HG03025 (cell line): ENCODE results near the gene WDR19.
"Not testable (repeated sequence)": the region's sequence is repeated elsewhere in the genome, so short reads cannot be mapped to it uniquely, and the experiment has no call there.

ENCODE experiments used
- ATAC-seq: cut with Tn5 transposase; IDR thresholded peaks from one replicate; pipeline ENCODE4 v1.9.1; 2021; ENCODE audit warnings: mild to moderate bottlenecking, moderate library complexity; ENCODE audit not compliant: unreplicated experiment, low FRiP score

The WDR19 gene

DNA sequence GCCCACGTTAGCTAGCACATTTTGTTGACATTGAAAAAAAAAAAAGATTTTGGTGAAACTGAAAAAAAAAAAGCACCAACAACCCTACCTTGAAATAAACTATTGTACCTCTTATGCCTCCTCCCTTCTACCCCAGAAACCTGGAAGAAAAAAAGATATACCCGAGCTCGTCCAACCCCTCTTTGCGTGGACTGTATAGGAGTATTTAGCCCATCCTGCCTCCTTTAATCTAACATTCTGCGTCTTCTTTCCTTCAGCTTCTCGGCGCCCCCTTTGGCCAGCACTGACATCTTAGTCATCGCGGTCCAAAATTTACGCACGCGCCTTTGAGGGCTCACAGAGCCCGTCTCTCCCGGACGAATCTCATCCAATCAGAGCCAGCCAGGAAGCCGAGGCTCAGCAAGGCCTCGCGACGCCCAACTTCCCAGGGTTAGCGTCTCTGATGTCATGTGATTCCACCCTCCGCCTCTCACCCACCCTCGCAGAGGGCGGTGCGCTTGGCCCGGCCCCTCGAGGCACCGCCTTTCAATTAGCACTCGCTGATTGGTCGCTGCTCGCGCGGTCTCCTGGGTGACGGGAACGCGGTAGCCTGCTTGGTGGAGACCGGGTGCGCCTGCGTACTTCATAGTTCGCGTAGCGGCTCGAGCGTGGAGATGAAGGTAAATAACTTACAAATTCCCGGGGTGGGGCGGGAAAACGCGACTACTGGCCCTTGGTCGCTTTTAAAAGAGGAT lies at the start of gene WDR19:
Gene WDR19, plus strand, starts transcription at position 625 of the 734 bp plus-strand sequence. Its CDS starts 29 bp downstream, at position 654.
- peak; percentile 98 for ATAC-seq

DNA sequence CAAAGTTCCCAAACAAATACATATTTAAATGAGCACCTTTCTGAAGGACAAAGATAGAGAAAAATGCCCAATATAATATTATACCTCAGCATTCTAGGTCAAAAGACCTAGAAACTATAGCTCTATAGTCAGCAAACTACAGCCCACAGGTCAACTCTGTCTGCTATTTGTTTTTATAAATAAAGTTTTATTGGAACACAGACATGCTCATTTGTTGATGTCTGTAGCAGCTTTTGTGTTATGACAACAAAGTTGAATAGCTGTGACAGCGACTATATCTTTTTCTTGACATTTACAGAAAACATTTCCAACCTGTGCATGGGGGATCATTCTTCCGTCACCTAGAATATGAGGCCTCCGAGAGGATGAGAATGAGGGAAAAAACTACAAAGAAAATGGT lies 48.7 kb upstream of the WDR19 start:
- no peak for ATAC-seq

DNA sequence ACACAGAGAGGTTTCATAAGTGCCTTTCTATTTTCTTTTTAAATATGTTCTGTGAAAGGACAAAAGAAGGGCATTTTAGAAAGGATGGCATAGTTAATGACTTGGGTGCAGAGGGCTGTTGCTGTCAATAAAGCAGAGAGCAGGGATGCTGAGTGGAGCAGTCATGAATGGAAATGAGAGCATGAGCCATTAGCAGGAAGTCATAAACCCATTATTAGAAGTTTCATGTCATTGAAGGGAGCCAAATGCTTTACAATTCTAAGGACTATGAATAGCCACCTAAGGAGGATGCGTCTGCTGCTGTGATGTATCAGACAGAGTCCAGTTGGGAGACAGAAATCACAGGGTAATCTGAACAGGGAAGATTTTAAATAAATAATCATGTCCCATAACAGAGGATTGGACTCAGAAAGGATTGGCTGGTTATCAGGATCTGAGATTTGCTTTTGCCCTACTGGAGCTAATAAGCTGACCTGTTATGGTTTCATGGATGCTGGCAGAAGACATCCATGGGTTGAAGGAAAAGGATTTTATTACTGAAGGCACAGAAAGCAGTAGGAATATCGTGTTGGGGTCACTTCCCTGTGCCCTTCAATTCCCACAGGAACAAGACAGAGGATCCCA lies 47.5 kb upstream of the WDR19 start:
- no peak for ATAC-seq

DNA sequence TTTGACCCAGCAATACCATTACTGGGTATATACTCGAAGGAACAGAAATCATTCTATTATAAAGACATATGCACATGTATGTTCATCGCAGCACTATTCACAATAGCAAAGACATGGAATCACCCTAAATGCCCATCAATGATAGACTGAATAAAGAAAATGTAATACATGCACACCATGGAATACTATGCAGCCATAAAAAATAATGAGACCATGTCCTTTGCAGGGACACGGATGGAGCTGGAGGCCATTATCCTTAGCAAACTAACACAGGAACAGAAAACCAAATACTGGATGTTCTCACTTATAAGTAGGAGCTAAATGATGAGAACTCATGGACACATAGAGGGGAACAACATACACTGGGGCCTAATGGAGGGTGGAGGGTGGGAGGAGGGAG lies 44.1 kb upstream of the WDR19 start:
- ATAC-seq: not testable (repeated sequence)

DNA sequence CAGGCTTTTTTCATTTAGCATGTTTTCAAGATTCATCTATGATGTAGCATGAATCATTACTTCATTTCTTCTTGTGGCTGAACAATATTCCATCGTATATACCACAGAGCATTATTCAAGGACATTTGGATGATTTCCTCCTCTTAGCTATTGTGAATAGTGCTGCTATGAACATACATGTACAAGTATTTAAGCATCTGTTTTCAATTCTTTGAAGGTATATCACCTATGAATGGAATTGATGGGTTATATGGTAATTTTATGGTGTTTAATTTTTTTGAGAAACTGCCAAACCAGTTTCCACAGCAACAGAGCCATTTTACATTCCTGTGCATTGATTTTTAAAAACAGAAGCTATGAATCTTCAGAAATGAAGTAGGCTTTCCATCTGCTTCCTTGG lies 36.1 kb upstream of the WDR19 start:
- no peak for ATAC-seq

DNA sequence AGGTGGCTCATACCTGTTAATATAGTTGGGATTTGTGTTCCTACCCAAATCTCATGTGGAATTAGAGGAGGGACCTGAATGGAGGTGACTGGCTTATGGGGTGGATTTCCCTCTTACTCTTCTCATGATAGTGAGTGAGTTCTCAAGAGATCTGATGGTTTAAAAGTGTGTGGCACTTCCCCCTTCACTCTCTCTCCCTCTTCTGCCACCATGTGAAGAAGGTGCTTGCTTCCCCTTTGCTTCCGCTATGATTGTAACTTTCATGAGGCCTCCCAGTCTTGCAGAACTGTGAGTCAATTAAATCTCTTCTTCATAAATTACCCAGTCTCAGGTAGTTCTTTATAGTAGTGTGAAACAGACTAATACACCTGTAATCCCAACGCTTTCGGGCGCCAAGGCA lies 28.3 kb upstream of the WDR19 start:
- ATAC-seq: no peak

DNA sequence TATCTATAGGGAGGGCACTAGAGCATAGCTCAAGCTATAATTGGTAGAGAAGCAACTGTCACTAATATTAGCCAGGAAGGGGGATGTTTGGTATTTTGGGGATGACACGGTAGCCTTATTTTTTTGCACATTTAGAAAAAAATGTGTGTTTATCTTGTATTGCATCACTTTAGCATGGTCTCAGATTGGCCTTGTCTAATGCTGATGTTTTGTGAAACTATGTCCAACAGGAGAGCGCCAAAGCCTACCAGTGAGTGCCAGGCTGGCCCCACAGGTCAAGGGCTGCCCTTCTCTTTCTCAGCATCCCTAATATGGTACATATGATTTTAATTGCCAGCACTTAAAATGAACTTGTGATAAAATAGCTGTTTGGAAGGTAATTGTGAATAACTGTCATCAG lies 24.8 kb upstream of the WDR19 start:
- ATAC-seq: no peak

DNA sequence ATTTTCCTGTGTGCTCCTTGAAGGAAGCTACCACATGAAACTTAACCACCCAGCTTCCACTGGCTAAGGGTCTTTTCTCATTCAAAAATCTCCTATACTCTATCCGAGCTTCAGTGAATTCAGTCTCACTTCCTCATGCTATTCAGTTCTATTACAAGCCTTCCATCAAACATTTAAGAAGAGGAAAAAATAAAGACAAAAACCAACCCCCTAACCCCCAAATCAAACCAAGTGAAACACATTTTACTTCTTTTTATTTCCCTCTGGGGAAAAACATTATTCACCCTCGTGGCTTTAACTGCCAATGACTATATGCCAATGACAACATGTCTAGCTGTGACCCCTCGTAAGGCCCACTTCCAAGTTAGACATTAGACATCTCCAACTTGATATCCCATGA lies 16.2 kb upstream of the WDR19 start:
- ATAC-seq: no peak

DNA sequence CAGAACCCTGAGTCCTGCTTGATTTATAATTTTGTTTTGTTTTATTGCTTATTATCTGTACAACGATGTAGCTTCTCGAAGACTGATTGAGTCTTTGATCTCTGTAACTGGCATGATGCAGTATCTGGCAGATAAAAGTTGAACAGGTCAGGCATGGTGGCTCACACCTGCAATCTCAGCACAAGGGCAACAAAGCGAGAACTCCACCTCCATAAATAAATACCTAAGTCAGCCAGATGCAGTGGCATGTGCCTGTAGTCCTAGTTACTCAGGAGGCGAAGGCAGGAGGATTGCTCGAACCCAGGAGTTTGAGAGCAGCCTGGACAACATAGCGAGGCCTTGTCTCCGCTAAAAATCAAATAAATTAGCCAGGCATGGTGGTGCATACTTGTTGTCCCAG lies 15.7 kb upstream of the WDR19 start:
- no peak for ATAC-seq

DNA sequence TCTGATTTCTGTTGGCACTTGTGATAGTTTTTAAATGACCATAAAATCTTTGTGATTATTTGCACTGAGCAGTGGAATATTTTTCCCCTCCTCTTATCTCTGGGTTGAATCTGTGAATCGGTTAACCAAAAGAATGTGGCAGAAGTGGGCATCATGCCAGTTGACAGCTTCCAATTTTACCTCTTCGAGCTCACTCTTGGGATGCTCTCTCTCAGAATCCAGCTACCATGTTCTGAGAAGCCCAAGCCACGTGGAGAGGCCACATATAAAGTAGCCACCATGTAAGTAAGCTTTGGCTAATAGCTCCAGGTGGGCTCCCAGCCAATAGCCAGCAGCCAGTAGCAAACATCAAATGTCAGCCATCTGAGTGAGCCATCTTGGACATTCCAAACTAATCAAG lies 12.9 kb upstream of the WDR19 start:
- no peak for ATAC-seq

DNA sequence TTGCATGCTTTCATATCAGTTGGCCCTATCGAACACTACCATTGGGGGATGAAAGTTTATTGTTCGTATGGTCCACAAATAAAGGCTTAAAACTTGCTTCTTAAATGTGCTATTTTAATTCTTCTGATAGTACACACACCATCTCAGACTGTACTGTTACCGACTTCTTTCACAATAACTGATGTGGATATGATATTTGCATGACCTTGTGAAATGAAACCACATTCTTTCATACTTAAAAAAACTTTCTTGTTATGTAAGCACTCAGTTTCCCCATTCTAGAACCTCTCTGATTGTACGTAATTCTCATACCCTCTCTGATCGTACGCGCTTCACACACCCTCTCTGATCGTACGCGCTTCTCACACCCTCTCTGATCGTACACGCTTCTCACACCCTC lies 12.0 kb upstream of the WDR19 start:
- no peak for ATAC-seq

DNA sequence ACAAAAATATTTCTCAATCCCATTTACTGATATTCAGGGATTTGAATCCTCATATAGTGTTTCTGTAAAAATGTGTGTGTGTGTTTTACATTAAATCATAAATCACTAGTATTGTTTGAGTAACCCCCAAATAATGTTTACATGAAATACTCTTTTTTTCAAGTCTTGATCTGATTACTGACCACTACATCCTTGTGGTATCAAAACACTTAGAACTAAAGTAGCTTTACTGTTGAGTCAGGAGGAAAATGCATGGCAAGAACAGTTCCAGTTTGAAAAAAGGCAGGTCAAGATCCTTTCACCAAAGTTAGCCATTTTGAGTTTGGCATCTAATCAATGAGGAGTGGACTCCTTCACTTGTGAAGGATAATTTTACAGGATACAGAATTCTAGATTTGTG lies 3.6 kb upstream of the WDR19 start:
- ATAC-seq: no peak

DNA sequence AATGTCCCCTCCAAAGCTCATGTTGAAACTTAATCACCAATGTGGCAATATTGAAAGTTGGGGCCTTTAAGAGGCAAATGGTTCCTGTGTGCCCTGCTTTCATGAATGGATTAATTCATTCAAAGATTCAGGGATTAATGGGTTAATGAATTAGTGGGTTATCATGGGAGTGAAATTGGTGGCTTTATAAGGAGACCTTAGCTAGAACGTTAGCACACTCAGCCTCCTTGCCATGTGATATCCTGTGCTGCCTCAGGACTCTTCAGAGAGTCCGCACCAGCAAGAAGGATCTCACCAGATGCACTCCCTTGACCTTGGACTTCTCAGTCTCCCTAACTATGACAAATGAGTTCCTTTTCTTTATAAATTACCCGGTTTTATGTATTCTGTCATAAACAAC lies 2.6 kb upstream of the WDR19 start:
- no peak for ATAC-seq

DNA sequence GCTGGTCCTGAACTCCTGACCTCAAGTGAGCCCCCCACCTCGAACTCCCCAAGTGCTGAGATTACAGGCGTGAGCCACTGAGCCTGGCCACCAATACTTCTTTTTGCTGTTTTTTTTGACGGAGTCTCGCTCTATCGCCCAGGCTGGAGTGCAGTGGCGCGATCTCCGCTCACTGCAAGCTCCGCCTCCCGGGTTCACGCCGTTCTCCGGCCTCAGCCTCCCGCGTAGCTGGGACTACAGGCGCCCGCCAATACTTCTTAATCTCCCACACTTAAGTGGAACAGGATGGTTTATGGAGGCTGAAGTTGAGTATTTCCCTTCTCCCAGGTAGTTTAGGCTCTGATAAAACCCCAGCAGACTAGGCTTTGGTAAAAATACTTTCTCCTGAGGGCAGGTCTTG lies 1.7 kb upstream of the WDR19 start:
- not testable (repeated sequence) for ATAC-seq

DNA sequence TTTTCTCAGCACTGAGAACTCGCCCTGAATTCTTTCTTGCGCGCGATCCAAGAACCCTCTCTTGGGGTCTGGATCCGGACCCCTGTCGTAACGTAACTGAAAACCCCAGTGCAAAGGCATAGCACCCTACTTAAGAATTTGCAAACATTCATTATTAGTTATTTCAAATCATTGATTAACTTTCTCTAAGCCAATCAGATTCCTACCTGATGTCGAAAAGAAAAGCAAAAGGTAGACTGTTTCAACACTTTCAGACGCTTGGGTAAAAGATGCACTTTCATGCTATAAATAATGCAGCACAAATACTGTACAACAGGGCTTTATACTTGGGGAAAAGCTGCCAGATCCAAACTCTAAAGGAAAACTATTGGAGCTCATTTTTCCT lies 817 bp upstream of the WDR19 start:
- no peak for ATAC-seq

DNA sequence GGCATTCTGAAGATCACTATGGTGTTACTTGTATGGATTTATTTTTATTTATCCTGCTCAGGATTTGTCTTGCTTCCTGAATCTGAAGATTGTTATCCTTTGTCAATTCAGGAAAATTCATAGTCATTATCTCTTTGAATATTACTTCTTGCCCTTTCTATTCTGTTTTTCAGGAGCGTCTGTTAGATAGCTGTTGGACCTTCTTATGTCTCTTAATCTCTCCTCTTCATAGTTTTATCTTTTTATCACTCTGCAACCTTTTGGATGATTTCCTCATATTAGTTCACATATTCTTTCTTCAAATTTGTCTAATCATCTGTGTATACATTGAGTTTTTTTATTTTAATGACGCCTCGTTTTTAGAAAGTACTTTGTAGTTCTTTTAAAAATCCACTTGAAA lies 19.6 kb downstream of the WDR19 start:
- no peak for ATAC-seq

DNA sequence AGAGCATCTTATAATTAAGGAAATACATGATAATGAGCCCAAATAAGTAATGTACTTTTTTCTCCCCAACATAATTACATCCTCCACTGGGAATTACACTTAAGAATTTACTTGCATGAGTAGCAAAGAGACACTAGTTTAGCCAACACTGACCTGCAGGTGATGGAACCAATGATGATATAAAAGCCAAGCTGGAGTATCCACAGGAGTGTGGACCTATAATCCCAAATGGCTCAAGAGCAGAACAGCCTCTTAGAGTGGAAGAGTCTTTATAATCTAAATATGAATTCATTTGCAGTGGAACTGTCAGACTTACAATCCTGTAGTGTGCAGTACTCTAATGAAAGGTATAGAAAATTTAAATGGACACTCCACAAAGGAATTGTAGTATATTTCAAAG lies 22.2 kb downstream of the WDR19 start:
- ATAC-seq: no peak

DNA sequence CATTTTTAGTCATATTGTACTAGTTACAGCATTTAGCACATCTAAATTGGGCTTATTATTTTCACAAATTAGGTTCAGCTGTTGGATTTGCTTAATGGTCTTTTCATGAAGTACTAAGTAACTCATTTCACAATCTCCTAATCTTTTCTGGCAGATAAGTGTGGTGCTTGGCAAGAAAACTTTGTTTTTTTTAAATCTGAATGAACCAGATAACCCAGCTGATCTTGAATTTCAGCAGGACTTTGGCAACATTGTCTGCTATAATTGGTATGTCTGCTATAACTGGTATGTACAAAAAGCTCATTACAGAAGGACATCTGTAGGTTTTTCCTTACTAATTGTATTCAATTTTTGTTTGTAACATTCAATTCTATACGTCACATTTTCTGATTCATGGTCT lies 22.7 kb downstream of the WDR19 start:
- ATAC-seq: no peak

DNA sequence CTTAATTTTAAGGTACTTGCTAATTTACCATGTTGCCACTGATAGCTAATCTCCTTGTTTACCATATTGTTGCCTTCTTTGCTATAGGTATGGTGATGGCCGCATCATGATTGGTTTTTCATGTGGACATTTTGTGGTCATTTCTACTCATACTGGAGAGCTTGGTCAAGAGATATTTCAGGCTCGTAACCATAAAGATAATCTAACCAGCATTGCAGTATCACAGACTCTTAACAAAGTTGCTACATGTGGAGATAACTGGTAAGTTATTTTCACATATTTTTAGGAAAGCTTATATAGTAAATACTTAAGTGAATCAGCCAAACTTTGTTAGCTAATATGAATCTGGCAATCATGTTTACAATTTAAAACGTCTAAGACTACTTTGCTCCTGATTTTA lies 23.1 kb downstream of the WDR19 start:
- no peak for ATAC-seq

DNA sequence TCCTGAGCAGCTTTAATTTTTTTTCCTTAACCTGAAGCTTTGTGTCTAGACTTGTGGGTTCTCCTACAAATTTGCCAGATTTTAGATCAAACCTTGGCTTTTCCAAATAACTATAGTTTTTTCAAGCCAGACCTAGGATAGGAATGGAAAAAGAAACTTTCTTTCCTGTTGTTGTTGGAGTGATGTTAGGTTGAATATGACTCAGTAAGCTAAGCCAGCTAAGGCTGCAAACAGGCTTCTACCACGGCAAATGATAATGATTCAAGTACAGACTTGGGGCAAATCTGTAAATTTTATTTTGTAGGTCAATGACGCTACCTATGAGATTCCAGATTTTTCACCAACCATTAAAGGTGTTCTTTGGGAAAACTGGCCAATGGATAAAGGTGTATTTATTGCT lies 45.6 kb downstream of the WDR19 start:
- ATAC-seq: no peak

DNA sequence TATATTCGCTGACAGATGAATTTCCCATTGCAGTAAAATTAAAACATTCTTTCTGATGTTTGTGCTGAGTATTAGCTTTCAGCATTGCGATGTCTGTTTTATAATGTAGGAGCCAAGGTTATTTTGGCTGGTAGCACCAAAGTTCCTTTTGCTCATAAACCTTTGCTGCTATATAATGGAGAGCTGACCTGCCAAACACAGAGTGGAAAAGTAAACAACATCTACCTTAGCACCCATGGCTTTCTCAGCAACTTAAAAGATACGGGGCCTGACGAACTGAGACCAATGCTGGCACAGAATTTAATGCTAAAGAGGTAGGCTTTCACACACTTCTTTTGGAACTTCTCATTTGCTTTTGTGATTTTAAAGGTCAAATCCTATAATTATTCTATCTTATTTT lies 46.0 kb downstream of the WDR19 start:
- no peak for ATAC-seq

DNA sequence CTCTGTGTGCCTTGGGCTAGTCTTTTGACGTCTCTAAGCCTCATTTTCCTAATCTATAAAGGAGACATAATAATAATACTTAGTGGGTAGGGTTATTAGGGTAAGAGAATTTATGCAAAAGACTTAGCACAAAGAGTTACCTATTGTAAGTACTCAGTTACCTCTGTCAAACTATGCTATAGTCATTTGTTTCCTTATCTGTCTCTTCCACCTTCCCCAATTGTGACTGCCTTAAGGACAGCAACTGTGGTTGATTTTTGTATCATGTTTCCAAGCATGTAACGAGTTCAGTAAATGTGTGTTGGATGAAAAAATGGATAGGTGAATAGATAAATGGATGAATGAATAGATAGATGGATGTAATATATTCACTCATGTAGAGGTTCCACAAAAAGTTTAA lies 48.1 kb downstream of the WDR19 start:
- no peak for ATAC-seq

DNA sequence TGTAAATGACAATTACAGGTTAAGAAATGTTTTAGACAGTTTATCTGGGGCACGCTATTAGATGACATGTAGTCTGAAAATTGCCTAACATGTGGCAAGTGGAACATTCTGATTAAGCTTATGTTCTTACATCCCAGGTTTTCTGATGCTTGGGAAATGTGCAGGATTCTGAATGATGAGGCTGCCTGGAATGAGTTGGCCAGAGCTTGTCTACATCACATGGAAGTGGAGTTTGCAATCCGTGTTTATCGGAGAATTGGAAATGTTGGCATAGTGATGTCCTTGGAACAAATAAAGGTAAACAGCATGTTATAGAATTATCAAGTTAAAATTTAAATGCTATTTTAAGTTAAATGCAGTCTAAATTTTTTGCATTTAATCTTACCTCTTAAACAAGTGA lies 49.3 kb downstream of the WDR19 start:
- ATAC-seq: no peak
